SK-N-SH treated with all-trans-retinoic acid at 6 μM for 48 hours (cell line): ENCODE measurements around the gene ADAM19.

ENCODE experiments used
- ARNTL ChIP-seq: fragments of 450-650 bp; formaldehyde crosslinking; IDR thresholded peaks from 2 replicates; pipeline ENCODE4 v1.5.0; 2020; ENCODE audit warnings: low read depth, mild to moderate bottlenecking, moderate library complexity, borderline replicate concordance
- CREB5 ChIP-seq: fragments of 250-450 bp; sonication (Bioruptor Pico); IDR thresholded peaks from 2 replicates; pipeline ENCODE4 v1.5.1; 2020; ENCODE audit warnings: low read depth, mild to moderate bottlenecking, moderate library complexity
- CSDC2 ChIP-seq: fragments of 250-450 bp; sonication (Bioruptor Pico); IDR thresholded peaks from 2 replicates; pipeline ENCODE4 v1.5.0; 2020; ENCODE audit warnings: mild to moderate bottlenecking, moderate library complexity
- OSR1 ChIP-seq: fragments of 250-450 bp; sonication (Bioruptor Pico); IDR thresholded peaks from 2 replicates; pipeline ENCODE4 v1.8.0; 2022; ENCODE audit warnings: moderate library complexity, mild to moderate bottlenecking, inconsistent platforms
- POU6F1 ChIP-seq: fragments of 250-450 bp; sonication (Bioruptor Pico); IDR thresholded peaks from 2 replicates; pipeline ENCODE4 v1.8.0; 2021; ENCODE audit warnings: low read depth, mild to moderate bottlenecking, moderate library complexity, borderline replicate concordance
- PPARA ChIP-seq: fragments of 250-450 bp; sonication (Bioruptor Pico); IDR thresholded peaks from 2 replicates; pipeline ENCODE4 v1.5.0; 2020; ENCODE audit warnings: mild to moderate bottlenecking, borderline replicate concordance
- SNAI2 ChIP-seq: fragments of 250-450 bp; sonication (Bioruptor Pico); IDR thresholded peaks from 2 replicates; pipeline ENCODE4 v1.5.0; 2020; ENCODE audit warnings: mild to moderate bottlenecking, moderate library complexity
- TOX ChIP-seq: fragments of 250-450 bp; sonication (Bioruptor Pico); IDR thresholded peaks from 2 replicates; pipeline ENCODE4 v1.8.0; 2021; ENCODE audit warnings: mild to moderate bottlenecking, moderate library complexity, borderline replicate concordance
- TSHZ2 ChIP-seq: fragments of 250-450 bp; sonication (Bioruptor Pico); IDR thresholded peaks from 2 replicates; pipeline ENCODE4 v1.5.0; 2020; ENCODE audit warnings: mild to moderate bottlenecking, moderate library complexity
- ZFP3 ChIP-seq: fragments of 250-450 bp; sonication (Bioruptor Pico); IDR thresholded peaks from 2 replicates; pipeline ENCODE4 v1.5.0; 2020; ENCODE audit warnings: mild to moderate bottlenecking, moderate library complexity
- ZNF565 ChIP-seq: fragments of 450-650 bp; formaldehyde crosslinking; conservative IDR thresholded peaks from 2 replicates; pipeline ENCODE4 v1.5.0; 2020; ENCODE audit warnings: low read depth, mild to moderate bottlenecking, moderate library complexity
- ZNF70 ChIP-seq: fragments of 450-650 bp; formaldehyde crosslinking; IDR thresholded peaks from 2 replicates; pipeline ENCODE4 v1.5.0; 2020; ENCODE audit warnings: mild to moderate bottlenecking, moderate library complexity

GRCh38 chr5:157582731-157583620, 7.4 kb upstream of the ADAM19 start:
- TF ChIP-seq TSHZ2 (no peak), ZNF70 (no peak), OSR1 (CRISPR knock-in tag) (no peak), POU6F1 (no peak), ZFP3 (no peak), ARNTL (no peak), CSDC2 (CRISPR knock-in tag) (no peak), ZNF565 (CRISPR knock-in tag) (no peak), PPARA (CRISPR knock-in tag) (no peak), SNAI2 (CRISPR knock-in tag) (no peak), TOX (CRISPR knock-in tag) (no peak), CREB5 (CRISPR knock-in tag) (no peak)
